Small intestine (tissue), 7 donors: Measurements from ENCODE around the gene RPL35. TPM values are rescaled to one million over a fixed set of nuclear protein-coding genes. Genes with fewer than 3 reads are reported as not detected.

Source experiments
- DNase-seq, 2 donors: peaks; one replicate each; pipeline versions ENCODE4 v3.0.0 to v3.0.0-alpha.2; 2013
- FAIRE-seq: peaks from 2 replicates; lab custom pipeline; 2012; peaks lifted over from hg19 to GRCh38; lab: Jason Lieb, UNC
- H3K27ac ChIP-seq, 3 donors: one replicate each; pipeline ENCODE4 v1.5.1; 2013; ENCODE audit warnings: low read length in 2 of 3, mild to moderate bottlenecking in 2 of 3, control low read depth in 1 of 3, inconsistent platforms in 1 of 3, low read depth in 1 of 3, moderate library complexity in 1 of 3
- H3K27me3 ChIP-seq, 3 donors: one replicate each; pipeline ENCODE4 v1.6.1; 2013; ENCODE audit warnings: low read length in 3 of 3, inconsistent platforms in 1 of 3; ENCODE audit not compliant: control insufficient read depth in 3 of 3, insufficient read depth in 3 of 3
- H3K36me3 ChIP-seq, 3 donors: one replicate each; pipeline ENCODE4 v1.6.1; 2013; ENCODE audit warnings: low read length in 3 of 3, inconsistent platforms in 1 of 3, low read depth in 1 of 3, mild to moderate bottlenecking in 1 of 3, moderate library complexity in 1 of 3; ENCODE audit not compliant: control insufficient read depth in 3 of 3, insufficient read depth in 2 of 3
- H3K4me1 ChIP-seq, 3 donors: one replicate each; pipeline ENCODE4 v1.6.1; 2013; ENCODE audit warnings: low read length in 2 of 3, inconsistent platforms in 1 of 3, low read depth in 1 of 3, mild to moderate bottlenecking in 1 of 3, moderate library complexity in 1 of 3; ENCODE audit not compliant: control insufficient read depth in 3 of 3, insufficient read depth in 2 of 3
- H3K4me3 ChIP-seq, 3 donors: one replicate each; pipeline ENCODE4 v1.5.1; 2013; ENCODE audit warnings: low read length in 3 of 3, control low read depth in 1 of 3, inconsistent platforms in 1 of 3, low read depth in 1 of 3, mild to moderate bottlenecking in 1 of 3, moderate library complexity in 1 of 3
- H3K9me3 ChIP-seq, 2 donors: one replicate each; pipeline ENCODE4 v1.6.1; 2013; ENCODE audit warnings: low read depth in 1 of 2, low read length in 1 of 2; ENCODE audit not compliant: control insufficient read depth in 2 of 2, insufficient read depth in 1 of 2
- WGBS, 3 donors: extraction: QIAGEN DNeasy Blood & Tissue Kit; methylation state at CpG; one replicate each; pipeline ENCODE4 v1.1.7; 2013; 5-methylcytosine and 5-hydroxymethylcytosine counted together
- polyA plus RNA-seq, 4 donors: library from polyadenylated mRNA; stranded (reverse) in 3 of 4; unstranded in 1 of 4; fragments of 200-250 nt in 3 of 4; fragments of 120-200 nt in 1 of 4; gene quantifications; one replicate each; pipeline versions ENCODE4 v1.2.1 to v1.2.3, GENCODE V29; 2013
- donor health status: healthy with polysubstance abuse.
- donor health status: control.
- donor health status: control.
- donor health status: Bipolar disorder and iron deficiency.
- donor health status: healthy.

RPL35 gene
- polyA plus RNA-seq, 4 donors, result 1,602 to 5,100 (median 2,807) TPM

GRCh38 chr9:124815601-124816000 is 46.2 kb downstream of the RPL35 start:
- DNase-seq, result no peak
- 87 to 91% (median 89%) methylated on average over 5 of the region's 5 CpGs for WGBS, 3 donors
- Histone ChIP-seq H3K9me3 (no peaks in the 10 kb centered on the region), H3K27ac (no peak overlapping the region), H3K27me3 (no peaks in the 10 kb centered on the region), H3K36me3 (no peaks in the 10 kb centered on the region), H3K4me3 (no peak overlapping the region), H3K4me1 (peaks cover 0 to 16% (median 0%) of the 10 kb centered on the region in 3 donors)
- no peak for FAIRE-seq

GRCh38 chr9:124814164-124814535 is 47.6 kb downstream of the RPL35 start:
- H3K27ac ChIP-seq, result no peak overlapping the region
- H3K27me3 ChIP-seq, result no peaks in the 10 kb centered on the region
- peaks cover 0 to 13% (median 0%) of the 10 kb centered on the region in 3 donors for H3K4me1 ChIP-seq
- H3K9me3 ChIP-seq, result no peaks in the 10 kb centered on the region
- DNase-seq (no peak), FAIRE-seq (no peak)
- H3K36me3 ChIP-seq, result peaks cover 0 to 8% (median 0%) of the 10 kb centered on the region in 3 donors
- no peak overlapping the region for H3K4me3 ChIP-seq
- WGBS, 3 donors, result 73 to 84% (median 80%) methylated on average over 5 of the region's 5 CpGs

GRCh38 chr9:124813501-124814163 is 48.1 kb downstream of the RPL35 start:
- WGBS, 3 donors, result 83 to 86% (median 83%) methylated on average over 11 of the region's 11 CpGs
- FAIRE-seq, result no peak
- no peaks in the 10 kb centered on the region for H3K9me3 ChIP-seq
- H3K27me3 ChIP-seq, result no peaks in the 10 kb centered on the region
- H3K36me3 ChIP-seq, result peaks cover 0 to 8% (median 0%) of the 10 kb centered on the region in 3 donors
- no peak overlapping the region for H3K27ac ChIP-seq
- peaks cover 0 to 7% (median 0%) of the 10 kb centered on the region in 3 donors for H3K4me1 ChIP-seq
- H3K4me3 ChIP-seq, result no peak overlapping the region
- DNase-seq, result no peak

- WGBS, 3 donors, result 83 to 87% (median 84%) methylated on average over 7 of the region's 7 CpGs
- peaks cover 0 to 7% (median 0%) of the 10 kb centered on the region in 3 donors for H3K4me1 ChIP-seq
- H3K36me3 ChIP-seq, result peaks cover 0 to 8% (median 0%) of the 10 kb centered on the region in 3 donors
- H3K27ac ChIP-seq, result peak overlapping the region in 1 of 3 donors; percentile 42
- DNase-seq (no peak), FAIRE-seq (no peak)
- no peak overlapping the region for H3K4me3 ChIP-seq
- no peaks in the 10 kb centered on the region for H3K27me3 ChIP-seq
- H3K9me3 ChIP-seq, result no peaks in the 10 kb centered on the region
Measured at GRCh38 chr9:124813041-124813440, 48.7 kb downstream of the RPL35 start.

- Histone ChIP-seq H3K4me1 (peaks cover 0 to 7% (median 0%) of the 10 kb centered on the region in 3 donors), H3K4me3 (no peak overlapping the region), H3K9me3 (no peaks in the 10 kb centered on the region), H3K27ac (peak overlapping the region in 1 of 3 donors; percentile 42), H3K36me3 (peaks cover 0 to 10% (median 0%) of the 10 kb centered on the region in 3 donors), H3K27me3 (no peaks in the 10 kb centered on the region)
- FAIRE-seq (no peak), DNase-seq (peak in 1 of 2 donors; percentile 27)
- 64 to 77% (median 70%) methylated on average over 6 of the region's 6 CpGs for WGBS, 3 donors
Measured at GRCh38 chr9:124812441-124812876, 49.3 kb downstream of the RPL35 start.

GRCh38 chr9:124810663-124811355 is 50.9 kb downstream of the RPL35 start:
- Histone ChIP-seq H3K27ac (peak overlapping the region in 2 of 3 donors; percentile 42 to 47), H3K9me3 (no peaks in the 10 kb centered on the region), H3K27me3 (no peaks in the 10 kb centered on the region), H3K4me1 (peaks cover 0 to 7% (median 0%) of the 10 kb centered on the region in 3 donors), H3K36me3 (peaks cover 0 to 10% (median 0%) of the 10 kb centered on the region in 3 donors), H3K4me3 (no peak overlapping the region)
- DNase-seq (peak in 1 of 2 donors; percentile 49), FAIRE-seq (no peak)
- WGBS, 3 donors, result 65 to 77% (median 72%) methylated on average over 12 of the region's 12 CpGs

GRCh38 chr9:124809741-124810500 is 51.8 kb downstream of the RPL35 start:
- H3K36me3 ChIP-seq, result peaks cover 0 to 10% (median 0%) of the 10 kb centered on the region in 3 donors
- no peak for DNase-seq
- H3K27ac ChIP-seq, result no peak overlapping the region
- FAIRE-seq, result no peak
- H3K4me1 ChIP-seq, result peaks cover 0 to 7% (median 0%) of the 10 kb centered on the region in 3 donors
- no peaks in the 10 kb centered on the region for H3K9me3 ChIP-seq
- no peaks in the 10 kb centered on the region for H3K27me3 ChIP-seq
- no peak overlapping the region for H3K4me3 ChIP-seq
- 95 to 96% (median 95%) methylated on average over 57 to 60 of the region's 60 CpGs for WGBS, 3 donors

GRCh38 chr9:124809211-124809610 is 52.5 kb downstream of the RPL35 start:
- Histone ChIP-seq H3K4me3 (no peak overlapping the region), H3K9me3 (no peaks in the 10 kb centered on the region), H3K27ac (no peak overlapping the region), H3K4me1 (peaks cover 0 to 7% (median 0%) of the 10 kb centered on the region in 3 donors), H3K27me3 (no peaks in the 10 kb centered on the region), H3K36me3 (peaks cover 0 to 10% (median 0%) of the 10 kb centered on the region in 3 donors)
- DNase-seq (no peak), FAIRE-seq (no peak)
- WGBS, 3 donors, result 89 to 91% (median 91%) methylated on average over 6 of the region's 6 CpGs
